ENCODE measurements around the gene C6orf47. TPM values are rescaled to one million over a fixed set of nuclear protein-coding genes. Genes with fewer than 3 reads are reported as not detected.

C6orf47 gene
- total and polyA plus RNA-seq, 2 of the 13 experiments (the other 11 are each of a cell fraction or from before 2014, with no cell fraction given): 1.7 to 18.1 TPM

- TF ChIP-seq ZNF703 (CRISPR knock-in tag; IDR thresholded peaks at IDR 0.05; ENCODE audit: borderline replicate concordance) (no peak; the same call in 1 of the 2 replicates), NFAT5 (CRISPR knock-in tag; IDR thresholded peaks at IDR 0.05) (peak; percentile 94), NCOA5 (CRISPR knock-in tag; IDR thresholded peaks at IDR 0.05) (peak; percentile 77; the same call in 1 of the 2 replicates), NR3C1 (CRISPR knock-in tag; IDR thresholded peaks at IDR 0.05) (no peak), ZHX1 (CRISPR knock-in tag; IDR thresholded peaks at IDR 0.05; ENCODE audit: low read depth) (no peak), MLXIP (CRISPR knock-in tag; IDR thresholded peaks at IDR 0.05; ENCODE audit: borderline replicate concordance) (0 out of 2 replicates have a peak, but pooled peaks have one; percentile 43), ISX (CRISPR knock-in tag; conservative IDR thresholded peaks at IDR 0.05) (no peak), PRPF4 (IDR thresholded peaks at IDR 0.05; ENCODE audit: low read depth, low read length, poor library complexity, severe bottlenecking) (no peak), HNF4G (IDR thresholded peaks at IDR 0.05; ENCODE audit: borderline replicate concordance, low read depth, low read length) (no peak; the same call in 1 of the 2 replicates), HNF4G (CRISPR knock-in tag; IDR thresholded peaks at IDR 0.05; ENCODE audit: borderline replicate concordance, low read depth) (peak; percentile 71; the same call in 1 of the 2 replicates), NR2F1 (CRISPR knock-in tag; IDR thresholded peaks at IDR 0.05) (no peak), ZNF615 (CRISPR knock-in tag; IDR thresholded peaks at IDR 0.05; ENCODE audit: borderline replicate concordance) (peak; percentile 87; the same call in 1 of the 2 replicates), BORCS8-MEF2B (CRISPR knock-in tag; IDR thresholded peaks at IDR 0.05) (peak; percentile 84), ZBTB21 (CRISPR knock-in tag; IDR thresholded peaks at IDR 0.05) (no peak), ZSCAN29 (CRISPR knock-in tag; conservative IDR thresholded peaks at IDR 0.05) (0 out of 2 replicates have a peak, but pooled peaks have one; percentile 5)
Observed at GRCh38 chr6:31660381-31661261, at the start of gene C6orf47 (continued).

Data from HepG2 (cell line).